Measurements from ENCODE around the gene XYLT1. TPM values are rescaled to one million over a fixed set of nuclear protein-coding genes. Genes with fewer than 3 reads are reported as not detected.

XYLT1 gene
- total RNA-seq, 3 donors from 2014 or later = 23.1 to 44.0 (median 34.1) TPM

DNA sequence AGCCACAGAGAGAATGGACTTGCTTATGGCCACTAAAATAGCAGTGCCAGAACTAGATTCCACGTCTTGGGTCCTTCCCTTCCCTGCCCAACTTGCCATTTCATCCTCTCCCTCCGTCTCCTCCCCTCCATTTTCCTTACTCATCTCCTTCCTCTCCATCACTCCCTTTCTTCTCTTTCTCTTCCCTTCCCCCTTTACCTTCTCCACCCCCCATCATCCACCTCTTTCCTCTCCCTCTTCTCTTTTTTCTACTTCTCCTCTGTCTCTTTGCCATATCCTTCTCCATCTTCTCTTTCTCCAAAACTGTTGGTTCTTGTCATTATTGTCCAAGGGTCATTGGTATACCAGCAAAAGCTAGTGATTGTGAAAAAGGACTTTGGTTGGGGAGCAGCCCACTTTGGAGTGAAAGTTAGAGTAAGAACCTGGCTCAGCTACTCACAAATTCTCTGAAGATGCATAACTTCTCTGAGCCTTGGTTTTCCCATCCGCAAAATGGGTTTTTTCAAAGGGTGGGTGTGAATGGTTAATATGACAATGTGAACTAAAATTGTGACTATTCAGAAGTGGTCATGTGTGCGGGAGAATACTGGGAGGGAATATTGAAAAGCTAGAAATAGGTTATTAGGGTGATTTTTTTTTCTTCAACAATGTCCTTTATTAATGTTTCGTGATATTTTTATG lies 393.8 kb downstream of the XYLT1 start:
- TF ChIP-seq, protein P1, sequence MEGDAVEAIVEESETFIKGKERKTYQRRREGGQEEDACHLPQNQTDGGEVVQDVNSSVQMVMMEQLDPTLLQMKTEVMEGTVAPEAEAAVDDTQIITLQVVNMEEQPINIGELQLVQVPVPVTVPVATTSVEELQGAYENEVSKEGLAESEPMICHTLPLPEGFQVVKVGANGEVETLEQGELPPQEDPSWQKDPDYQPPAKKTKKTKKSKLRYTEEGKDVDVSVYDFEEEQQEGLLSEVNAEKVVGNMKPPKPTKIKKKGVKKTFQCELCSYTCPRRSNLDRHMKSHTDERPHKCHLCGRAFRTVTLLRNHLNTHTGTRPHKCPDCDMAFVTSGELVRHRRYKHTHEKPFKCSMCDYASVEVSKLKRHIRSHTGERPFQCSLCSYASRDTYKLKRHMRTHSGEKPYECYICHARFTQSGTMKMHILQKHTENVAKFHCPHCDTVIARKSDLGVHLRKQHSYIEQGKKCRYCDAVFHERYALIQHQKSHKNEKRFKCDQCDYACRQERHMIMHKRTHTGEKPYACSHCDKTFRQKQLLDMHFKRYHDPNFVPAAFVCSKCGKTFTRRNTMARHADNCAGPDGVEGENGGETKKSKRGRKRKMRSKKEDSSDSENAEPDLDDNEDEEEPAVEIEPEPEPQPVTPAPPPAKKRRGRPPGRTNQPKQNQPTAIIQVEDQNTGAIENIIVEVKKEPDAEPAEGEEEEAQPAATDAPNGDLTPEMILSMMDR (IDR thresholded peaks at IDR 0.05) = no peak

DNA sequence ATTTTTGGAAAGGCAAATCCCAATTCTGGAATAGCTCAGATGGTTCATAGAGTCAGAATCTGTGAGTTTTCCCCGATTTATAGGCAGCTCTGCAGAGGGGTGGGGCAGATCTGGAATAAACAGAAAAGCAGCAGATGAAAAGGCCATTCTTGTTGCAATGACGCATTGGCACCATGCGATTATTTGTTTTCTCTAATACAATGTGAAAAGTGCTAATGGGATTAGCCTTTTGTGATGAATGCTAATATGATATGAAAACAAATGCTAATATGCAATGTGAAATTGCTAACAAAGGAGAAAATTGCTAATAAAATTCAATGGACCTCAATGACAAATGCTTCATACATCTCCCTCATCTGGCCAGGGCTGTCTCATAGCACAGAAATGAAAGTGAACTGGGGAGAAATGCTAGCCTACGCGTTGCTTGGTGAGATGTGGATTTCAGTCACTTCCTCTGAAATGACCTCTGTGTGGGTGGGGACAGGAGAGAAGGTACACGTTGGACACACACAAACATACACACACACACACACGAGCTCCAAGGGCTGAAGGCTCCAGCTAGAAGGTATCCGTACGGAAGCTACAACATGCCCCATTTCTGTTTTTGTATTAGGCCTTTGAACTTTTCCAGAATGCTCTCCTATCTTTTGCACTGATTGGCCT lies 394.5 kb downstream of the XYLT1 start:
- Histone ChIP-seq H3K4me1 (ENCODE audit: low read depth) (no peaks in the 10 kb centered on the region), H3K4me3 (no peak overlapping the region), H3K36me3 (ENCODE audit: low read depth) (no peaks in the 10 kb centered on the region), H3K9me3 (no peaks in the 10 kb centered on the region)
- intact Hi-C loops (cut with DNase I, micrococcal nuclease) = no loop called here
- no peak for DNase-seq
- TF ChIP-seq, protein P1 (IDR thresholded peaks at IDR 0.05) = no peak
- no peak for ATAC-seq

More for the DNA sequence above, 393.8 kb downstream of the XYLT1 start:
- ATAC-seq (no peak), DNase-seq (no peak)
- Histone ChIP-seq H3K4me1 (ENCODE audit: low read depth) (no peaks in the 10 kb centered on the region), H3K36me3 (ENCODE audit: low read depth) (no peaks in the 10 kb centered on the region), H3K9me3 (no peaks in the 10 kb centered on the region), H3K4me3 (no peak overlapping the region)
- intact Hi-C loops (cut with DNase I, micrococcal nuclease) = no loop called here

DNA sequence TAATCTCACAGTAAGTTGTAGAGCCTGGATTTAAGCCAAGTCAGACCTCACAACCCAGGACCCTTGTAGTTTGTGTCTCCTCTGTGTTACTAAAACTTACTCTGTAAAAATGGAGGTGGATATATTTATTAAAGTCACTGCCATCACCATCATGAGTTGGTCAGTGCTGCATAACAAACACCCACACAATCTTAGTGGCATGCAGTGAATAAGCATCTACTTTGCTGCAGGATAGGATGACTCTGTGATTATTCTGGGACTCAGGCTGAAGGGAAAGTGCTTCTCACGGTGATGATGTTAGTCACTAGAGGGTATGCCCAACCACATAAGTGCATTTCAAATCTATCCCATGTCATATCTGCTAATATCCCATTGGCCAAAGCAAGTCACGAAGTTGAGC lies 398.7 kb downstream of the XYLT1 start:
- H3K36me3 ChIP-seq (ENCODE audit: low read depth) = no peaks in the 10 kb centered on the region
- TF ChIP-seq, protein P1 (IDR thresholded peaks at IDR 0.05) = no peak
- intact Hi-C loops (cut with DNase I, micrococcal nuclease) = no loop called here
- ATAC-seq (no peak), DNase-seq (no peak)
- no peak overlapping the region for H3K4me3 ChIP-seq
- H3K9me3 ChIP-seq = no peaks in the 10 kb centered on the region
- peaks cover 10% of the 10 kb centered on the region for H3K4me1 ChIP-seq (ENCODE audit: low read depth)

DNA sequence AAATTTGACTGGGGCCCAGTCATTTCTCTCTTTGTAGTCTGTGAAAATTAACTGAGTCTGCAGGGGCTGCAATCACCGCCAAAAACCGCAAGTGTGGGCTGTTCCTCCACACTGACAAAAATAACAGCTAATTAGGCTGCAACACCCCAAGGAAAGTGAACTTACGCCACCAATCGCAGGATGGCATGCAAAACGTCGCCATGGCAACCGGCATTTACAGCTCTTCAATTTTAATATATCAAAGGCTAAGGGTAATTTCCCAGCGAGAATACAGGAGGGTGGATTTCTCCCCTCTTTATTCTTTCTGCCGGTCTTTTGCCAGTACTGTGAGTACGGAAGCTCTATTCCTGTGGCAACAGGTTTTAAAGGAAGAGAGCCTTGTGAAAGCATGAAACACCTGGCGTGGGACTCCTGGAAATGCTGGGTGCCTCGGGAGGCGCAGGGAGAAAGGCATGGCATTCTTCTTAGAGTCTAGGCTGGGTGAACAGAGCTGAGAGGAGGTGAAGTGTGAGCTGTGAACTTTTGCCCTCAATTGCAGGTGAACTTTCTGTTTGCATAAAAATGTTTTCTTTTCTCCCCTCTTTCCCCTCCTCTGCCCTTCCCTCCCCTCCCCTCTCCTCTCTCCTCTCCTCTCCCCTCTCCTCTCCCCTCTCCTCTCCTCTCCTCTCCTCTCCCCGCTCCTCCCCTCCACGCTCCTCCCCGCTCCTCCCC lies 399.7 kb downstream of the XYLT1 start:
- H3K4me1 ChIP-seq (ENCODE audit: low read depth) = peaks cover 10% of the 10 kb centered on the region
- no peak overlapping the region for H3K4me3 ChIP-seq
- intact Hi-C loops (cut with DNase I, micrococcal nuclease) = no loop called here
- TF ChIP-seq, protein P1 (IDR thresholded peaks at IDR 0.05) = no peak
- peak; percentile 70 to 83 (median 78) for DNase-seq
- H3K36me3 ChIP-seq (ENCODE audit: low read depth) = no peaks in the 10 kb centered on the region
- peak; percentile 81 for ATAC-seq
- H3K9me3 ChIP-seq = no peaks in the 10 kb centered on the region

DNA sequence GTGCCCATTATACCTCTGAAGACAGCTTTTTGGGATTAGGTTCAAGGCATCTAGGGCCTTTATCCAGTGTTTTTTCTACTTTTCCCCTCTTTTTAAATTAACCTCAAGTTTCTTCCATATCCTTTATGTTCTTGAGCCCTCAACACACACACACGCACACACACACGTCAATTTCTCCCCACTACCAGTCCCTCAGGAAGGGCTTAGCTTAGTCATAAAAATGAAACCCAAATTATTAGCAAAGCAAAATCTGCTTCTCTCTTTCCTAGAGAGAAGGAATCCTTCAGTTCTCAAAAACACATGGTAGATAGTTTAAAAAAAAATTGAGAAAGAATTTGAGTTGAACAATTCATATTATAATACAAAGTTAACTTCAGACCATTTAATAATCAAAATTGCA lies 401.1 kb downstream of the XYLT1 start:
- DNase-seq = no peak
- TF ChIP-seq, protein P1 (IDR thresholded peaks at IDR 0.05) = no peak

More for the DNA sequence above, 401.1 kb downstream of the XYLT1 start:
- peaks cover 10% of the 10 kb centered on the region for H3K4me1 ChIP-seq (ENCODE audit: low read depth)
- ATAC-seq = no peak
- intact Hi-C loops (cut with DNase I, micrococcal nuclease) = no loop called here
- H3K4me3 ChIP-seq = no peak overlapping the region
- H3K9me3 ChIP-seq = no peaks in the 10 kb centered on the region
- no peaks in the 10 kb centered on the region for H3K36me3 ChIP-seq (ENCODE audit: low read depth)
